ENCODE data around the gene GLYAT.

- TF ChIP-seq CTCF (IDR thresholded peaks at IDR 0.05) (no peak), POLR2A (IDR thresholded peaks at IDR 0.05) (no peak), POLR2AphosphoS5 (IDR thresholded peaks at IDR 0.05) (no peak), EP300 (IDR thresholded peaks at IDR 0.05; ENCODE audit: low read depth) (no peak)
Measured at GRCh38 chr11:58742140-58742539, 10.4 kb upstream of the GLYAT start.
